CD4-positive, CD25-positive, alpha-beta regulatory T cell (primary cell): ENCODE results near the gene MVK. TPM values are rescaled to one million over a fixed set of nuclear protein-coding genes. Genes with fewer than 3 reads are reported as not detected.

Experiments used
- ATAC-seq, 2 donors: fragments of 150-1000 bp; cut with Tn5 transposase; one replicate each; pipeline ENCODE4 v1.10.0; 2021; ENCODE audit warnings: low read depth in 2 of 2, moderate number of reproducible peaks in 2 of 2, moderate library complexity in 1 of 2
- DNase-seq, 3 donors: peaks; one replicate each; pipeline versions ENCODE4 v3.0.0 to v3.0.0-alpha.2; 2012 to 2022; ENCODE audit warnings: mixed read lengths in 1 of 3
- H3K27ac ChIP-seq: one replicate; pipeline ENCODE4 v1.7.0; 2013; ENCODE audit warnings: mild to moderate bottlenecking, low read length; ENCODE audit not compliant: insufficient read depth, poor library complexity, severe bottlenecking
- H3K27me3 ChIP-seq: one replicate; pipeline ENCODE4 v1.7.0; 2013; ENCODE audit warnings: low read length; ENCODE audit not compliant: control insufficient read depth, insufficient read depth
- H3K36me3 ChIP-seq: one replicate; pipeline ENCODE4 v1.7.0; 2013; ENCODE audit warnings: mild to moderate bottlenecking, low read length, moderate library complexity; ENCODE audit not compliant: control insufficient read depth, insufficient read depth
- H3K4me1 ChIP-seq: 2 replicates; pipeline ENCODE4 v1.7.0; 2013; ENCODE audit warnings: mild to moderate bottlenecking, low read length; ENCODE audit not compliant: insufficient read depth, control insufficient read depth, poor library complexity, severe bottlenecking
- H3K4me3 ChIP-seq: one replicate; pipeline ENCODE4 v1.7.0; 2013; ENCODE audit warnings: low read depth, mild to moderate bottlenecking, low read length, moderate library complexity
- H3K9me3 ChIP-seq, 2 experiments: 1 replicate in 1 of 2; 2 replicates in 1 of 2; pipeline ENCODE4 v1.7.0; 2013; ENCODE audit warnings: low read length in 2 of 2, mild to moderate bottlenecking in 1 of 2, moderate library complexity in 1 of 2; ENCODE audit not compliant: control insufficient read depth in 2 of 2
- H3K27ac Mint-ChIP-seq, 3 donors: one replicate each; pipeline ENCODE4 v1.8.0; 2020 to 2022; ENCODE audit warnings: mild to moderate bottlenecking in 3 of 3, mixed read lengths in 3 of 3, moderate library complexity in 2 of 3
- H3K27me3 Mint-ChIP-seq: one replicate; pipeline ENCODE4 v1.8.0; 2022; ENCODE audit warnings: mild to moderate bottlenecking, mixed read lengths
- H3K36me3 Mint-ChIP-seq: one replicate; pipeline ENCODE4 v1.8.0; 2020; ENCODE audit warnings: mixed read lengths
- H3K4me1 Mint-ChIP-seq, 4 donors: one replicate each; pipeline ENCODE4 v1.8.0; 2020 to 2022; ENCODE audit warnings: mixed read lengths in 4 of 4, mild to moderate bottlenecking in 1 of 4
- H3K4me3 Mint-ChIP-seq, 4 donors: one replicate each; pipeline ENCODE4 v1.8.0; 2020 to 2022; ENCODE audit warnings: mild to moderate bottlenecking in 4 of 4, mixed read lengths in 4 of 4, moderate library complexity in 3 of 4
- H3K9me3 Mint-ChIP-seq, 7 donors: one replicate each; pipeline ENCODE4 v1.8.0; 2020 to 2022; ENCODE audit warnings: mixed read lengths in 7 of 7, mild to moderate bottlenecking in 3 of 7, moderate library complexity in 2 of 7
- polyA plus RNA-seq, 4 donors: library from polyadenylated mRNA; unstranded; fragments of 300-500 nt; fragmentation: Illumina TruSeq; gene quantifications; one replicate each; pipeline ENCODE4 v1.2.3, GENCODE V29; 2021
- total RNA-seq: library from RNA; stranded (reverse); gene quantifications from one replicate; pipeline ENCODE4 v1.2.3, GENCODE V29; 2022

Gene MVK
- total and polyA plus RNA-seq, 5 donors from 2014 or later = 2.2 to 16.2 (median 3.8) TPM

- Histone ChIP-seq H3K36me3 (no peaks in the 10 kb centered on the region), H3K27ac (no peak overlapping the region), H3K9me3 (no peaks in the 10 kb centered on the region), H3K4me1 (no peaks in the 10 kb centered on the region), H3K27me3 (no peaks in the 10 kb centered on the region), H3K4me3 (no peak overlapping the region)
- peaks cover 0 to 2% (median 0%) of the 10 kb centered on the region in 4 donors for H3K4me1 Mint-ChIP-seq
- no peaks in the 10 kb centered on the region for H3K36me3 Mint-ChIP-seq
- DNase-seq (no peak), ATAC-seq (no peak)
- no peaks in the 10 kb centered on the region for H3K9me3 Mint-ChIP-seq
- H3K27ac Mint-ChIP-seq = no peak overlapping the region
- H3K4me3 Mint-ChIP-seq = no peak overlapping the region
- no peaks in the 10 kb centered on the region for H3K27me3 Mint-ChIP-seq
Observed at GRCh38 chr12:109555431-109556315, 17.9 kb upstream of the MVK start.

DNA sequence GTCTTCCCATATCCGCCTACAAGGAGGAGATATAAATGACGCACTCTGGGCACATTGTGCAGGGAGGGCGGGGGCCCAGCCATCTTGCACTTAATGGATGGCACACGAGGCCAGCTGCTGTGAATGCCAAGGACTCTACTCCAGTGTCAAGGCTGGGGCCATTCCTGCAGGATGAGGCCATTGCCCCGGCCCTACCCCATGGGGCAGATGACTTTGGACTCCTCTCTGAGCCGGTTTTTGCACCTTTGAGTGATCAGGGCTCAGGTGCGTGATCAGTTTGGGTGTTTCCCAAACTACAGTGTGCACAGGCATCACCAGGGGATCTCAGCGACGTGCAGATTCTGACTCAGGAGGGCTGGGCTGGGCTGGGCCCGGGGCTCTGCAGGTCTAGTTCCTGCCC lies 16.4 kb upstream of the MVK start:
- H3K9me3 ChIP-seq = peaks cover under 1 to 3% of the 10 kb centered on the region in 2 experiments
- no peak overlapping the region for H3K27ac Mint-ChIP-seq
- no peak overlapping the region for H3K27ac ChIP-seq
- no peaks in the 10 kb centered on the region for H3K27me3 ChIP-seq
- no peaks in the 10 kb centered on the region for H3K4me1 ChIP-seq
- peaks cover 0 to 3% (median 0%) of the 10 kb centered on the region in 7 donors for H3K9me3 Mint-ChIP-seq
- H3K4me3 Mint-ChIP-seq = no peak overlapping the region
- H3K36me3 ChIP-seq = peaks cover 6% of the 10 kb centered on the region
- H3K4me1 Mint-ChIP-seq = peaks cover 0 to 2% (median 0%) of the 10 kb centered on the region in 4 donors
- ATAC-seq = no peak
- H3K27me3 Mint-ChIP-seq = no peaks in the 10 kb centered on the region
- peaks cover 6% of the 10 kb centered on the region for H3K36me3 Mint-ChIP-seq
- no peak for DNase-seq
- no peak overlapping the region for H3K4me3 ChIP-seq

GRCh38 chr12:109557805-109558204 lies 15.8 kb upstream of the MVK start:
- Mint-ChIP-seq H3K9me3 (peaks cover 0 to 4% (median 0%) of the 10 kb centered on the region in 7 donors), H3K27me3 (no peaks in the 10 kb centered on the region), H3K27ac (no peak overlapping the region), H3K36me3 (peaks cover 12% of the 10 kb centered on the region), H3K4me3 (no peak overlapping the region), H3K4me1 (no peaks in the 10 kb centered on the region)
- Histone ChIP-seq H3K4me1 (no peaks in the 10 kb centered on the region), H3K27me3 (no peaks in the 10 kb centered on the region), H3K4me3 (no peak overlapping the region), H3K27ac (no peak overlapping the region), H3K9me3 (peaks cover 5 to 9% of the 10 kb centered on the region in 2 experiments), H3K36me3 (peaks cover 6% of the 10 kb centered on the region)
- DNase-seq (no peak), ATAC-seq (no peak)

GRCh38 chr12:109558374-109559199 lies 15.0 kb upstream of the MVK start:
- ATAC-seq (no peak), DNase-seq (no peak)
- Histone ChIP-seq H3K27me3 (no peaks in the 10 kb centered on the region), H3K4me1 (no peaks in the 10 kb centered on the region), H3K9me3 (peaks cover 5 to 9% of the 10 kb centered on the region in 2 experiments), H3K27ac (no peak overlapping the region), H3K4me3 (no peak overlapping the region), H3K36me3 (peaks cover 10% of the 10 kb centered on the region)
- Mint-ChIP-seq H3K4me3 (no peak overlapping the region), H3K27me3 (no peaks in the 10 kb centered on the region), H3K27ac (peak overlapping the region in 1 of 3 donors; percentile 67), H3K4me1 (no peaks in the 10 kb centered on the region), H3K9me3 (peaks cover 0 to 4% (median 0%) of the 10 kb centered on the region in 7 donors), H3K36me3 (peaks cover 13% of the 10 kb centered on the region)

DNA sequence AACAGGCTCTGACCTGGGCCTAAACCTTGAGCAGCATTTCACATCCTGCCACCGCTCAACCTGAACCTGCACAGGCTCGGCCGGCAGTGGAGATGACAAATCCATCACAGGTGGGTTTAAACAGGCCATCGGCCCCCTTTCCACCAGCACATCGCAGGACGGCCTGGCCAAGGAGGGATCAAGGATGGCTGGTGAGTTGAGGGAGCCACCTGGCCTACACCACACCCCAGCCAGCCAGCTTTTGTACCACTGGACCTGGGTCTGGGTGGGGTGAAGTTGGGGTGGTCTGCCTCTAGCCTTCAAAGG lies 14.4 kb upstream of the MVK start:
- no peaks in the 10 kb centered on the region for H3K4me1 Mint-ChIP-seq
- no peak overlapping the region for H3K4me3 Mint-ChIP-seq
- H3K27me3 Mint-ChIP-seq = no peaks in the 10 kb centered on the region
- Histone ChIP-seq H3K27ac (no peak overlapping the region), H3K4me1 (no peaks in the 10 kb centered on the region), H3K36me3 (peaks cover 10% of the 10 kb centered on the region), H3K4me3 (no peak overlapping the region), H3K27me3 (no peaks in the 10 kb centered on the region), H3K9me3 (peaks cover 5 to 9% of the 10 kb centered on the region in 2 experiments)
- DNase-seq = no peak
- no peak for ATAC-seq
- H3K9me3 Mint-ChIP-seq = peaks cover 0 to 4% (median 0%) of the 10 kb centered on the region in 7 donors
- no peak overlapping the region for H3K27ac Mint-ChIP-seq
- peaks cover 13% of the 10 kb centered on the region for H3K36me3 Mint-ChIP-seq

GRCh38 chr12:109559601-109560000 lies 14.0 kb upstream of the MVK start:
- Mint-ChIP-seq H3K9me3 (peaks cover 0 to 4% (median 0%) of the 10 kb centered on the region in 7 donors), H3K27me3 (no peaks in the 10 kb centered on the region), H3K27ac (no peak overlapping the region), H3K4me3 (no peak overlapping the region), H3K4me1 (no peaks in the 10 kb centered on the region), H3K36me3 (peaks cover 14% of the 10 kb centered on the region)
- DNase-seq = no peak
- Histone ChIP-seq H3K36me3 (peaks cover 10% of the 10 kb centered on the region), H3K27me3 (no peaks in the 10 kb centered on the region), H3K4me3 (no peak overlapping the region), H3K27ac (no peak overlapping the region), H3K4me1 (no peaks in the 10 kb centered on the region), H3K9me3 (peaks cover 5 to 9% of the 10 kb centered on the region in 2 experiments)
- no peak for ATAC-seq

DNA sequence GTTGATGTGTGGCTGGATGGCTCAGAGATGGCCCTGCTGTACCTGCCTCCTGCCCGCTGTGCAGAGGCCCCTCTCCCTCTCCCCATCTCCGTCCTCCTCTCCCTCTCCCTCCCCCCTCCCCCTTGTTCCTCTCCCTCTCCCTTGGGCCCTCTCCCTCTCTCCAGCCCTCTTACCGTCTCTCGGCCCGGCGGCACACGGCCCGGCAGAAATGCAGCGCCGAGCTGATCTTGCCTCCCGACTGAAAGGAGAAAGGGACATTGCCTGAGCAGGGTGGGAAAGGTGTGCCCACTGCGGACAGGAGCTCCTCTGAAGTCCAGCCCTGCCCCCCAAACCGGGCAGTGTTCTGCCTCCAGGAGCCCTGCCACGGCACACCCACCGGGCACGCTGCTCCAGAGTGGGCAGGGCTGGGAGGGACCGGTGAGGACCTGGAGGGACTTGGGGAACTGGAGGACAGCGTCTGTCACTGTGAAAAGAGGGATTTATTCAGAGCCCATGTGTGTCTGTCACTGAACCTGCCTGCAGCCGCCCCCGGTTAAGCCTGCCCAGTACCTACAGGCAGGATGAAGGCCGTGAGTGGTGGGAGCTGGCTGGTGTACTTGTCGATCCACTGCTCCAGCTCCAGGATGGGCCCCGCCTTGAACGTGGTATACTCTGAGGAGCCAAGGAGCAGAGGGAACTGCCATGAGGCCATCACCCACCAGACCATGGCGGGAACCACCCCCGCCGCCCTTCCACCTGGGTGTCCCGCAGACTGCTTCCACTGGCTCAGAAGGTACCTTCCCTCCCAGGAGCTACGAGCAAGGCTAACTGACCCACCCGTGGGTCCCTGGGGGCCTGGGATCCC lies 12.5 kb upstream of the MVK start:
- H3K36me3 Mint-ChIP-seq = peaks cover 15% of the 10 kb centered on the region
- no peak overlapping the region for H3K27ac Mint-ChIP-seq
- Histone ChIP-seq H3K9me3 (peaks cover 5 to 9% of the 10 kb centered on the region in 2 experiments), H3K36me3 (peaks cover 10% of the 10 kb centered on the region), H3K4me1 (no peaks in the 10 kb centered on the region), H3K27me3 (no peaks in the 10 kb centered on the region), H3K27ac (no peak overlapping the region), H3K4me3 (no peak overlapping the region)
- no peak for ATAC-seq
- no peak for DNase-seq
- no peak overlapping the region for H3K4me3 Mint-ChIP-seq
- H3K27me3 Mint-ChIP-seq = no peaks in the 10 kb centered on the region
- no peaks in the 10 kb centered on the region for H3K4me1 Mint-ChIP-seq
- H3K9me3 Mint-ChIP-seq = peaks cover 0 to 4% (median 0%) of the 10 kb centered on the region in 7 donors
